Spleen (tissue), 11 donors: ENCODE measurements around the gene ZNF189. TPM values are rescaled to one million over a fixed set of nuclear protein-coding genes. Genes with fewer than 3 reads are reported as not detected.

Source experiments
- DNase-seq: peaks from one replicate; pipeline ENCODE4 v3.0.0-alpha.2; 2020
- H3K27ac ChIP-seq, 8 donors: fragments of 200-600 bp; sonication (generic) in 7 of 8; 1 replicate in 4 of 8; 2 replicates in 4 of 8; pipeline versions ENCODE4 v1.5.0 to v1.8.0; 2016 to 2021; ENCODE audit warnings: inconsistent platforms in 4 of 8, mild to moderate bottlenecking in 4 of 8, moderate library complexity in 1 of 8
- H3K27me3 ChIP-seq, 7 donors: fragments of 200-600 bp; sonication (generic) in 6 of 7; replicated peaks in 1 of 7; 1 replicate in 4 of 7; 2 replicates in 3 of 7; pipeline versions ENCODE4 v1.5.0 to v1.8.0; 2016 to 2021; ENCODE audit warnings: inconsistent platforms in 3 of 7, mild to moderate bottlenecking in 1 of 7
- H3K36me3 ChIP-seq, 6 donors: fragments of 200-600 bp; sonication (generic) in 5 of 6; 1 replicate in 4 of 6; 2 replicates in 2 of 6; pipeline versions ENCODE4 v1.5.0 to v1.8.0; 2016 to 2021; ENCODE audit warnings: inconsistent platforms in 2 of 6
- H3K4me1 ChIP-seq, 6 donors: fragments of 200-600 bp; sonication (generic) in 5 of 6; 1 replicate in 3 of 6; 2 replicates in 3 of 6; pipeline versions ENCODE4 v1.5.0 to v1.8.0; 2016 to 2021; ENCODE audit warnings: inconsistent platforms in 3 of 6
- H3K4me3 ChIP-seq, 8 donors: fragments of 200-600 bp; sonication (generic) in 7 of 8; 1 replicate in 4 of 8; 2 replicates in 4 of 8; pipeline versions ENCODE4 v1.5.0 to v1.8.0; 2016 to 2021; ENCODE audit warnings: inconsistent platforms in 4 of 8, mild to moderate bottlenecking in 4 of 8, moderate library complexity in 2 of 8
- H3K9me3 ChIP-seq, 8 donors: fragments of 200-600 bp; sonication (generic) in 7 of 8; 1 replicate in 4 of 8; 2 replicates in 4 of 8; pipeline versions ENCODE4 v1.5.0 to v1.8.0; 2016 to 2021; ENCODE audit warnings: inconsistent platforms in 4 of 8
- CTCF ChIP-seq, 11 experiments: fragments of 200-600 bp in 7 of 11; fragments of 450-650 bp in 4 of 11; sonication (generic) in 4 of 11; IDR thresholded peaks in 8 of 11; conservative IDR thresholded peaks in 3 of 11; 1 replicate in 7 of 11; 2 replicates in 4 of 11; pipeline versions ENCODE4 v1.4.0 to v1.8.0; 2016 to 2021; ENCODE audit warnings: antibody characterized with exemption in 11 of 11, inconsistent platforms in 4 of 11, mild to moderate bottlenecking in 1 of 11
- POLR2A ChIP-seq, 3 donors: fragments of 450-650 bp; IDR thresholded peaks; one replicate each; pipeline ENCODE4 v1.5.1; 2017; ENCODE audit warnings: antibody characterized with exemption in 3 of 3, mild to moderate bottlenecking in 1 of 3
- POLR2AphosphoS5 ChIP-seq, 3 donors: sonication (generic); formaldehyde crosslinking; IDR thresholded peaks; one replicate each; pipeline ENCODE4 v1.5.1; 2017; ENCODE audit warnings: antibody characterized with exemption in 3 of 3
- WGBS, 5 donors: extraction: QIAGEN DNeasy Blood & Tissue Kit in 3 of 5; methylation state at CpG; one replicate each; pipeline versions ENCODE4 v1.1.5 to v1.1.7; 2013 to 2018; 5-methylcytosine and 5-hydroxymethylcytosine counted together
- intact Hi-C: fragments of 100-400 bp; cut with DNase I; formaldehyde crosslinking; loops from one replicate; pipeline ENCODE4 v1.15.0; 2023; ENCODE audit warnings: low total_unique reads
- polyA plus RNA-seq, 3 donors: library from polyadenylated mRNA; stranded (reverse); fragments of 200-250 nt; gene quantifications; one replicate each; pipeline ENCODE4 v1.2.1, GENCODE V29; 2013
- total RNA-seq, 7 donors: library from RNA; depleted of rRNA in 3 of 7; stranded (reverse); fragments of >200 nt in 3 of 7; fragmentation: NEBNext Ultra II Directional in 4 of 7; extraction: Animal tissue kit (Norgen Biotek cat#: 25700) in 4 of 7; gene quantifications; one replicate each; pipeline versions ENCODE4 v1.1.0 to v1.2.1, GENCODE V29; 2016 to 2021
- donor health status: healthy with polysubstance abuse.
- donor health status: DM: no; HTN: no; CAD: no; lungs with moderate emphysema.
- donor health status: DM: no; HTN: no; CAD: no.
- donor health status: Bipolar disorder and iron deficiency.
- donor health status: healthy.
- donor health status: DM: no; HTN: no; CAD: no.
- donor health status: DM: yes; HTN: yes; CAD: no.

The ZNF189 gene
- total and polyA plus RNA-seq, 10 donors, result 7.1 to 39.0 (median 24.1) TPM

- H3K4me1 ChIP-seq, result peaks cover 21 to 71% (median 54%) of the 10 kb centered on the region in 6 donors
- TF ChIP-seq CTCF (IDR thresholded peaks at IDR 0.05 in 8 of 11, conservative IDR thresholded peaks at IDR 0.05 in 3 of 11) (no peak), POLR2AphosphoS5 (IDR thresholded peaks at IDR 0.05) (no peak), POLR2A (IDR thresholded peaks at IDR 0.05) (no peak)
- intact Hi-C loops, result loop anchor here (5.0 kb wide), 1 partner anchor 135 kb away; the partner anchor contains the start of gene RNF20
- WGBS, 5 donors, result 7 to 13% (median 8%) methylated on average over 4 of the region's 4 CpGs
- peak overlapping the region in 7 of 8 donors; percentile 78 to 95 (median 89) for H3K27ac ChIP-seq
- H3K9me3 ChIP-seq, result peaks cover 0 to 28% (median 12%) of the 10 kb centered on the region in 8 donors
- H3K4me3 ChIP-seq, result peak overlapping the region; percentile 51 to 82 (median 66)
- DNase-seq, result no peak
- H3K36me3 ChIP-seq, result peaks cover 0 to 53% (median 25%) of the 10 kb centered on the region in 6 donors
- no peaks in the 10 kb centered on the region for H3K27me3 ChIP-seq
Measured at GRCh38 chr9:101397746-101398067, 944 bp upstream of the ZNF189 start.

DNA sequence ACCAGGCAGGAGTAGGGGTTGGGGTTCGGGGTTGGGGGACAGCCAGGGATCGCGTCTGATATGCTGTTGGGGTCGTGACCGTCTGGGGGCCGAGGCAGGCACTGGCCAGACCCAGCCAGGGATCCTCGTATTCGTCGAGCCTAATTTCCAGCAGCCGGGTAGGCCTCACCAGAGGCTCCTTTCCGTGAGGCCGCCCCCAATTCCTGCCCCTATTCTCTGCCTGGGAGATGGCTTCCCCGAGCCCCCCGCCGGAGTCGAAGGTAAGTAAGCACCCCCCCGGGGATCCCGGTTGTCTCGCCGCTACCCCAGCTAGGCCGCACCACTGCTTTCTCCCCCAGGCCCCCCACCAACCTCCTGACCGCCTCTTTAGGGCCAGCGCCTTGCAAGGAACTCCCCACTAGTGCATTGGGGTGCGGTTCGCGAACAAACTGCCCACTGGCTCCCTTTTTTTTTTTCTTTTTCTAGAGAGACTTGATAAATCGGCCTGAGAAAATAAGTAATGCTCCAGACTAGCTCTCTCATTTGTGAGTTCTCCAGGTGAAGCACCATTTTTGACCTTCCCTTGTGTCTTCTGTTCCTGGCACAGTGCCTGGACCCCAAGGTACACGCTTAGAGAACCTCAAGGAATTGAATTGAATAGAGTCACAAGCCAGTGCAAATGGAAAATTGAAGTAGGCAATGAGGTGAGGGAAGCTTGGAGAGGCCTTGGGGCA lies 435 bp downstream of the ZNF189 start:
- no peak for DNase-seq
- no peaks in the 10 kb centered on the region for H3K27me3 ChIP-seq
- no peak for TF ChIP-seq POLR2A (IDR thresholded peaks at IDR 0.05)
- no peak for TF ChIP-seq POLR2AphosphoS5 (IDR thresholded peaks at IDR 0.05)
- TF ChIP-seq CTCF (IDR thresholded peaks at IDR 0.05 in 8 of 11, conservative IDR thresholded peaks at IDR 0.05 in 3 of 11), result no peak
- H3K27ac ChIP-seq, result peak overlapping the region; percentile 74 to 95 (median 88)
- peaks cover 7 to 28% (median 13%) of the 10 kb centered on the region in 8 donors for H3K9me3 ChIP-seq
- peak overlapping the region; percentile 51 to 82 (median 63) for H3K4me3 ChIP-seq
- intact Hi-C loops, result loop anchor here (5.0 kb wide), 1 partner anchor 133 kb away; the partner anchor contains the start of gene RNF20
- H3K4me1 ChIP-seq, result peaks cover 21 to 70% (median 54%) of the 10 kb centered on the region in 6 donors
- peaks cover 11 to 66% (median 39%) of the 10 kb centered on the region in 6 donors for H3K36me3 ChIP-seq
- WGBS, 5 donors, result 1 to 2% (median 2%) methylated on average over 18 to 28 of the region's 28 CpGs

GRCh38 chr9:101399643-101399970 lies 956 bp downstream of the ZNF189 start:
- TF ChIP-seq POLR2AphosphoS5 (IDR thresholded peaks at IDR 0.05), result no peak
- TF ChIP-seq CTCF (IDR thresholded peaks at IDR 0.05 in 8 of 11, conservative IDR thresholded peaks at IDR 0.05 in 3 of 11), result no peak
- Histone ChIP-seq H3K9me3 (peaks cover 8 to 31% (median 17%) of the 10 kb centered on the region in 8 donors), H3K27me3 (no peaks in the 10 kb centered on the region), H3K36me3 (peaks cover 15 to 66% (median 44%) of the 10 kb centered on the region in 6 donors), H3K27ac (peak overlapping the region; percentile 74 to 95 (median 88)), H3K4me1 (peaks cover 21 to 65% (median 53%) of the 10 kb centered on the region in 6 donors), H3K4me3 (peak overlapping the region; percentile 51 to 82 (median 63))
- intact Hi-C loops, result loop anchor here (5.0 kb wide), 1 partner anchor 133 kb away; the partner anchor contains the start of gene RNF20
- 2 to 14% (median 9%) methylated on average over 2 of the region's 2 CpGs for WGBS, 5 donors
- DNase-seq, result no peak

GRCh38 chr9:101400120-101400519 lies 1.5 kb downstream of the ZNF189 start:
- Histone ChIP-seq H3K4me3 (peak overlapping the region in 7 of 8 donors; percentile 51 to 82 (median 66)), H3K4me1 (peaks cover 21 to 59% (median 49%) of the 10 kb centered on the region in 6 donors), H3K27ac (peak overlapping the region; percentile 74 to 95 (median 88)), H3K36me3 (peaks cover 20 to 68% (median 50%) of the 10 kb centered on the region in 6 donors), H3K27me3 (no peaks in the 10 kb centered on the region), H3K9me3 (peaks cover 8 to 36% (median 22%) of the 10 kb centered on the region in 8 donors)
- 32 to 43% (median 39%) methylated on average over 5 of the region's 5 CpGs for WGBS, 5 donors
- TF ChIP-seq CTCF (IDR thresholded peaks at IDR 0.05 in 8 of 11, conservative IDR thresholded peaks at IDR 0.05 in 3 of 11), result no peak
- TF ChIP-seq POLR2AphosphoS5 (IDR thresholded peaks at IDR 0.05), result peak in 1 of 3 donors; percentile 36
- no peak for TF ChIP-seq POLR2A (IDR thresholded peaks at IDR 0.05)
- intact Hi-C loops, result no loop called here
- DNase-seq, result no peak
